ENCODE measurements around the gene KRT85.

KRT85 gene

GRCh38 chr12:52364901-52365489 lies 2.3 kb downstream of the KRT85 start:
- H3K4me3 ChIP-seq (ENCODE audit: extremely low read depth, insufficient read depth, low read length, poor library complexity, severe bottlenecking) = no peak overlapping the region
- H3K9me3 ChIP-seq (ENCODE audit: control insufficient read depth, low read length) = no peaks in the 10 kb centered on the region
- WGBS, 2 experiments (ENCODE audit: insufficient coverage in 2 of 2) = 84 to 95% methylated on average over 14 of the region's 14 CpGs

GRCh38 chr12:52364061-52364460 lies 3.2 kb downstream of the KRT85 start:
- H3K9me3 ChIP-seq (ENCODE audit: control insufficient read depth, low read length) = no peaks in the 10 kb centered on the region
- no peak overlapping the region for H3K4me3 ChIP-seq (ENCODE audit: extremely low read depth, insufficient read depth, low read length, poor library complexity, severe bottlenecking)
- 89 to 90% methylated on average over 2 to 3 of the region's 7 CpGs for WGBS, 2 experiments (ENCODE audit: insufficient coverage in 2 of 2)
- H3K4me1 ChIP-seq (ENCODE audit: control insufficient read depth, insufficient read depth, low read length, poor library complexity, severe bottlenecking) = no peaks in the 10 kb centered on the region
- H3K36me3 ChIP-seq (ENCODE audit: control insufficient read depth, insufficient read depth, low read length) = no peaks in the 10 kb centered on the region
- H3K27ac ChIP-seq (ENCODE audit: low read depth, low read length, severe bottlenecking) = no peak overlapping the region

More at GRCh38 chr12:52364901-52365489, 2.3 kb downstream of the KRT85 start:
- no peak overlapping the region for H3K27ac ChIP-seq (ENCODE audit: low read depth, low read length, severe bottlenecking)
- H3K36me3 ChIP-seq (ENCODE audit: control insufficient read depth, insufficient read depth, low read length) = no peaks in the 10 kb centered on the region
- no peaks in the 10 kb centered on the region for H3K4me1 ChIP-seq (ENCODE audit: control insufficient read depth, insufficient read depth, low read length, poor library complexity, severe bottlenecking)

- 96% methylated on average over 11 to 12 of the region's 12 CpGs for WGBS, 2 experiments (ENCODE audit: insufficient coverage in 2 of 2)
- Histone ChIP-seq H3K27ac (ENCODE audit: low read depth, low read length, severe bottlenecking) (no peak overlapping the region), H3K4me1 (ENCODE audit: control insufficient read depth, insufficient read depth, low read length, poor library complexity, severe bottlenecking) (no peaks in the 10 kb centered on the region), H3K9me3 (ENCODE audit: control insufficient read depth, low read length) (no peaks in the 10 kb centered on the region), H3K36me3 (ENCODE audit: control insufficient read depth, insufficient read depth, low read length) (no peaks in the 10 kb centered on the region), H3K4me3 (ENCODE audit: extremely low read depth, insufficient read depth, low read length, poor library complexity, severe bottlenecking) (no peak overlapping the region)
These were observed 4.1 kb downstream of the KRT85 start for GRCh38 chr12:52363111-52363679.

- Histone ChIP-seq H3K36me3 (ENCODE audit: control insufficient read depth, insufficient read depth, low read length) (no peaks in the 10 kb centered on the region), H3K4me3 (ENCODE audit: extremely low read depth, insufficient read depth, low read length, poor library complexity, severe bottlenecking) (no peak overlapping the region), H3K9me3 (ENCODE audit: control insufficient read depth, low read length) (no peaks in the 10 kb centered on the region), H3K27ac (ENCODE audit: low read depth, low read length, severe bottlenecking) (no peak overlapping the region), H3K4me1 (ENCODE audit: control insufficient read depth, insufficient read depth, low read length, poor library complexity, severe bottlenecking) (no peaks in the 10 kb centered on the region)
- WGBS, 2 experiments (ENCODE audit: insufficient coverage in 2 of 2) = 84 to 87% methylated on average over 8 to 11 of the region's 11 CpGs
These were observed 5.1 kb downstream of the KRT85 start for GRCh38 chr12:52362118-52362726.

GRCh38 chr12:52361553-52361952 lies 5.7 kb downstream of the KRT85 start:
- H3K4me1 ChIP-seq (ENCODE audit: control insufficient read depth, insufficient read depth, low read length, poor library complexity, severe bottlenecking) = no peaks in the 10 kb centered on the region
- H3K4me3 ChIP-seq (ENCODE audit: extremely low read depth, insufficient read depth, low read length, poor library complexity, severe bottlenecking) = no peak overlapping the region
- no peak overlapping the region for H3K27ac ChIP-seq (ENCODE audit: low read depth, low read length, severe bottlenecking)
- 100% methylated on average over 1 of the region's 1 CpG for WGBS, 2 experiments (ENCODE audit: insufficient coverage in 2 of 2)
- H3K36me3 ChIP-seq (ENCODE audit: control insufficient read depth, insufficient read depth, low read length) = no peaks in the 10 kb centered on the region
- H3K9me3 ChIP-seq (ENCODE audit: control insufficient read depth, low read length) = no peaks in the 10 kb centered on the region

- WGBS, 2 experiments (ENCODE audit: insufficient coverage in 2 of 2) = 92 to 95% methylated on average over 10 to 12 of the region's 13 CpGs
- H3K27ac ChIP-seq (ENCODE audit: low read depth, low read length, severe bottlenecking) = no peak overlapping the region
These were observed 6.5 kb downstream of the KRT85 start for GRCh38 chr12:52360663-52361271.

GRCh38 chr12:52360106-52360662 lies 7.1 kb downstream of the KRT85 start:
- WGBS, 2 experiments (ENCODE audit: insufficient coverage in 2 of 2) = 92 to 98% methylated on average over 5 to 6 of the region's 7 CpGs
- Histone ChIP-seq H3K9me3 (ENCODE audit: control insufficient read depth, low read length) (no peaks in the 10 kb centered on the region), H3K27ac (ENCODE audit: low read depth, low read length, severe bottlenecking) (no peak overlapping the region), H3K36me3 (ENCODE audit: control insufficient read depth, insufficient read depth, low read length) (no peaks in the 10 kb centered on the region), H3K4me1 (ENCODE audit: control insufficient read depth, insufficient read depth, low read length, poor library complexity, severe bottlenecking) (no peaks in the 10 kb centered on the region), H3K4me3 (ENCODE audit: extremely low read depth, insufficient read depth, low read length, poor library complexity, severe bottlenecking) (no peak overlapping the region)

More at GRCh38 chr12:52360663-52361271, 6.5 kb downstream of the KRT85 start:
- no peaks in the 10 kb centered on the region for H3K36me3 ChIP-seq (ENCODE audit: control insufficient read depth, insufficient read depth, low read length)
- H3K9me3 ChIP-seq (ENCODE audit: control insufficient read depth, low read length) = no peaks in the 10 kb centered on the region
- no peaks in the 10 kb centered on the region for H3K4me1 ChIP-seq (ENCODE audit: control insufficient read depth, insufficient read depth, low read length, poor library complexity, severe bottlenecking)
- H3K4me3 ChIP-seq (ENCODE audit: extremely low read depth, insufficient read depth, low read length, poor library complexity, severe bottlenecking) = no peak overlapping the region

GRCh38 chr12:52359621-52360061 lies 7.6 kb downstream of the KRT85 start:
- Histone ChIP-seq H3K36me3 (ENCODE audit: control insufficient read depth, insufficient read depth, low read length) (no peaks in the 10 kb centered on the region), H3K4me3 (ENCODE audit: extremely low read depth, insufficient read depth, low read length, poor library complexity, severe bottlenecking) (no peak overlapping the region), H3K4me1 (ENCODE audit: control insufficient read depth, insufficient read depth, low read length, poor library complexity, severe bottlenecking) (no peaks in the 10 kb centered on the region), H3K9me3 (ENCODE audit: control insufficient read depth, low read length) (no peaks in the 10 kb centered on the region), H3K27ac (ENCODE audit: low read depth, low read length, severe bottlenecking) (no peak overlapping the region)
- WGBS, 2 experiments (ENCODE audit: insufficient coverage in 2 of 2) = 98 to 99% methylated on average over 5 of the region's 5 CpGs

GRCh38 chr12:52358575-52359350 lies 8.5 kb downstream of the KRT85 start:
- Histone ChIP-seq H3K4me3 (ENCODE audit: extremely low read depth, insufficient read depth, low read length, poor library complexity, severe bottlenecking) (no peak overlapping the region), H3K27ac (ENCODE audit: low read depth, low read length, severe bottlenecking) (no peak overlapping the region), H3K9me3 (ENCODE audit: control insufficient read depth, low read length) (no peaks in the 10 kb centered on the region), H3K4me1 (ENCODE audit: control insufficient read depth, insufficient read depth, low read length, poor library complexity, severe bottlenecking) (no peaks in the 10 kb centered on the region), H3K36me3 (ENCODE audit: control insufficient read depth, insufficient read depth, low read length) (no peaks in the 10 kb centered on the region)
- WGBS, 2 experiments (ENCODE audit: insufficient coverage in 2 of 2) = 81 to 90% methylated on average over 4 to 5 of the region's 5 CpGs

All from mesodermal cell (in vitro differentiated cells).